ENCODE measurements around the gene HELZ2.

Gene HELZ2, protein sequence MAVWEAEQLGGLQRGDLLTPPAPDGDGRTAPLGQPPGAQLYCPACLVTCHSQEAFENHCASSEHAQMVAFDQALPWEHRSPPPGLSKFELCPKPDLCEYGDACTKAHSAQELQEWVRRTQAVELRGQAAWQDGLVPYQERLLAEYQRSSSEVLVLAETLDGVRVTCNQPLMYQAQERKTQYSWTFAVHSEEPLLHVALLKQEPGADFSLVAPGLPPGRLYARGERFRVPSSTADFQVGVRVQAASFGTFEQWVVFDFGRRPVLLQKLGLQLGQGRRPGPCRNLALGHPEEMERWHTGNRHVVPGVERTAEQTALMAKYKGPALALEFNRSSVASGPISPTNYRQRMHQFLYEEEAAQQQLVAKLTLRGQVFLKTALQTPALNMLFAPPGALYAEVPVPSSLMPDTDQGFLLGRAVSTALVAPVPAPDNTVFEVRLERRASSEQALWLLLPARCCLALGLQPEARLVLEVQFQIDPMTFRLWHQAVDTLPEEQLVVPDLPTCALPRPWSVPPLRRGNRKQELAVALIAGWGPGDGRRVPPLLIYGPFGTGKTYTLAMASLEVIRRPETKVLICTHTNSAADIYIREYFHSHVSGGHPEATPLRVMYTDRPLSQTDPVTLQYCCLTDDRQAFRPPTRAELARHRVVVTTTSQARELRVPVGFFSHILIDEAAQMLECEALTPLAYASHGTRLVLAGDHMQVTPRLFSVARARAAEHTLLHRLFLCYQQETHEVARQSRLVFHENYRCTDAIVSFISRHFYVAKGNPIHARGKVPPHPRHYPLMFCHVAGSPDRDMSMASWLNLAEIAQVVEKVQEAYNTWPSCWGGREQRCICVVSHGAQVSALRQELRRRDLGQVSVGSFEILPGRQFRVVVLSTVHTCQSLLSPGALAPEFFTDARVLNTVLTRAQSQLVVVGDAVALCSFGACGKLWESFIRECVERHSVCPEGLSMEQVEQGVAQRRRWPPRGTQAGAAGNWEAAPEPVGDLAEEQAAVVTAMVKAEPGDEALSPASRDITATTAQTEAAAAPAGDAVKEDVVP (N-terminal part only)

DNA sequence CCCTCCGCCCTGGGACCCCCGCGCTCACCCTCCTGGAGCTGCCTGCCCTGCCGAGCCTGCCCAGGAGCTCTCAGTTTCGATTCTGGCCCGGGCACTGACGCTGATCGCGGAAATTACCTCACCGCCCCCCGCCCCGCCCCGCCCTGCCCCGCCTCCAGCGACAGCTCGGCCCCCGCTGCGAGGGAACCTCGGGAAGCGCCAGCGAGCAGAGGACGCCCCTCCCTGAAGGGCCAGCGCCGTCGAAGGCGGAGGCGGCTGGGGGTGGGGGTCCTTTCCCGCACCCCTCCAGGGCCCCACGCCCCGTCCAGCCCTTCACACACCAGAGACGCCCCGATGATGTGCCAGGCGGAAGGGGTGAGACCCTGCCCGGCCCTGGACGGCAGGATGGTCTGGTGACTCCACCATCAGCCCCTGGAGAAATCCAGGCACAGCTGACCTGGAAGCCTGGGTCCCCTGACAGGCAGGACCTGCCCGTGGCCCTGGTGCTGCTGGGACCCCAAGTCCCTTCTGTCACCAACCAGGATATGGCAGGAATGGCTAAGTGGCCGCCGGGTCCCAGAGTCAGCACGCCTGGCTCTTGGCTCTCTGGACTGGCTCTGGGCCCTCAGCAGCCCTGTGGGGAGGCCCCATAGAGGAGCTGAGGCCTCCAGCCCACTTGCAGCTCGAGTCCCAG is at the start of gene HELZ2:
HELZ2 (minus strand) TSS at position 84 of the 673 bp plus-strand sequence. CDS start 1,854 bp downstream, outside the sequence.
- TF ChIP-seq, protein P1, sequence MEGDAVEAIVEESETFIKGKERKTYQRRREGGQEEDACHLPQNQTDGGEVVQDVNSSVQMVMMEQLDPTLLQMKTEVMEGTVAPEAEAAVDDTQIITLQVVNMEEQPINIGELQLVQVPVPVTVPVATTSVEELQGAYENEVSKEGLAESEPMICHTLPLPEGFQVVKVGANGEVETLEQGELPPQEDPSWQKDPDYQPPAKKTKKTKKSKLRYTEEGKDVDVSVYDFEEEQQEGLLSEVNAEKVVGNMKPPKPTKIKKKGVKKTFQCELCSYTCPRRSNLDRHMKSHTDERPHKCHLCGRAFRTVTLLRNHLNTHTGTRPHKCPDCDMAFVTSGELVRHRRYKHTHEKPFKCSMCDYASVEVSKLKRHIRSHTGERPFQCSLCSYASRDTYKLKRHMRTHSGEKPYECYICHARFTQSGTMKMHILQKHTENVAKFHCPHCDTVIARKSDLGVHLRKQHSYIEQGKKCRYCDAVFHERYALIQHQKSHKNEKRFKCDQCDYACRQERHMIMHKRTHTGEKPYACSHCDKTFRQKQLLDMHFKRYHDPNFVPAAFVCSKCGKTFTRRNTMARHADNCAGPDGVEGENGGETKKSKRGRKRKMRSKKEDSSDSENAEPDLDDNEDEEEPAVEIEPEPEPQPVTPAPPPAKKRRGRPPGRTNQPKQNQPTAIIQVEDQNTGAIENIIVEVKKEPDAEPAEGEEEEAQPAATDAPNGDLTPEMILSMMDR (conservative IDR thresholded peaks at IDR 0.05; ENCODE audit: low read length): no peak
- DNase-seq (ENCODE audit: low read depth): peak; percentile 56
- peak within 1 kb of the TSS; percentile 87 for H3K4me3 ChIP-seq (ENCODE audit: low read length)

- TF ChIP-seq, protein P1 (conservative IDR thresholded peaks at IDR 0.05; ENCODE audit: low read length): no peak
- DNase-seq (ENCODE audit: low read depth): no peak
- H3K4me3 ChIP-seq (ENCODE audit: low read length): no peak overlapping the region
These were observed 48.7 kb upstream of the HELZ2 start for GRCh38 chr20:63622732-63623131.

GRCh38 chr20:63622096-63622495 is 48.1 kb upstream of the HELZ2 start:
- no peak overlapping the region for H3K4me3 ChIP-seq (ENCODE audit: low read length)
- DNase-seq (ENCODE audit: low read depth): no peak
- TF ChIP-seq, protein P1 (conservative IDR thresholded peaks at IDR 0.05; ENCODE audit: low read length): no peak

- no peak for DNase-seq (ENCODE audit: low read depth)
- TF ChIP-seq, protein P1 (conservative IDR thresholded peaks at IDR 0.05; ENCODE audit: low read length): no peak
- no peak overlapping the region for H3K4me3 ChIP-seq (ENCODE audit: low read length)
These were observed 47.0 kb upstream of the HELZ2 start for GRCh38 chr20:63620991-63621390.

- TF ChIP-seq, protein P1 (conservative IDR thresholded peaks at IDR 0.05; ENCODE audit: low read length): no peak
- no peak overlapping the region for H3K4me3 ChIP-seq (ENCODE audit: low read length)
- DNase-seq (ENCODE audit: low read depth): no peak
These were observed 45.5 kb upstream of the HELZ2 start for GRCh38 chr20:63619505-63619904.

DNA sequence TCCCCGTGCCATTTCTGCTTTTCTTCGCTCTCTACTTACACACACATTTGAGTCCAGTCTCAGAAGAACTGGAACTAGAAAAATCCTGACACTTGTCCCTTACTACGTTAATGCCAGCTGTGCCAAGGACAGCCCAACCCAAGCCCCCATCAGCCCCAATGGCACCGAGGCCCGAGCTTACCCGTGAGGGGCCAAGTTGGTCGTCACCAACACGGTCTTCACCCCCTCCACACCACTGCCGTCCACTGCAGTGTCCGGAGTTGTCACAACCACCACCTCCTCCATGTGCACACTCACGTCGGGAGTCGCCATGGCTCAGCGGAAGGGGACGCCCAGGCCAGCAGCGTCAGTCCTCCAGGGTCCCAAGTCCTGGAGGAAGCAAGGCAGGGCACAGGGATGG is 45.0 kb upstream of the HELZ2 start:
- TF ChIP-seq, protein P1 (conservative IDR thresholded peaks at IDR 0.05; ENCODE audit: low read length): no peak

More for the DNA sequence above, 45.0 kb upstream of the HELZ2 start:
- H3K4me3 ChIP-seq (ENCODE audit: low read length): no peak overlapping the region
- no peak for DNase-seq (ENCODE audit: low read depth)

Measured in AG10803 (cell line).